GM19023 (cell line): ENCODE results near the gene DBI.

Experiments used
- ATAC-seq: cut with Tn5 transposase; IDR thresholded peaks from one replicate; pipeline ENCODE4 v1.9.1; 2021; ENCODE audit warnings: mild to moderate bottlenecking, moderate library complexity; ENCODE audit not compliant: unreplicated experiment

The DBI gene

DNA sequence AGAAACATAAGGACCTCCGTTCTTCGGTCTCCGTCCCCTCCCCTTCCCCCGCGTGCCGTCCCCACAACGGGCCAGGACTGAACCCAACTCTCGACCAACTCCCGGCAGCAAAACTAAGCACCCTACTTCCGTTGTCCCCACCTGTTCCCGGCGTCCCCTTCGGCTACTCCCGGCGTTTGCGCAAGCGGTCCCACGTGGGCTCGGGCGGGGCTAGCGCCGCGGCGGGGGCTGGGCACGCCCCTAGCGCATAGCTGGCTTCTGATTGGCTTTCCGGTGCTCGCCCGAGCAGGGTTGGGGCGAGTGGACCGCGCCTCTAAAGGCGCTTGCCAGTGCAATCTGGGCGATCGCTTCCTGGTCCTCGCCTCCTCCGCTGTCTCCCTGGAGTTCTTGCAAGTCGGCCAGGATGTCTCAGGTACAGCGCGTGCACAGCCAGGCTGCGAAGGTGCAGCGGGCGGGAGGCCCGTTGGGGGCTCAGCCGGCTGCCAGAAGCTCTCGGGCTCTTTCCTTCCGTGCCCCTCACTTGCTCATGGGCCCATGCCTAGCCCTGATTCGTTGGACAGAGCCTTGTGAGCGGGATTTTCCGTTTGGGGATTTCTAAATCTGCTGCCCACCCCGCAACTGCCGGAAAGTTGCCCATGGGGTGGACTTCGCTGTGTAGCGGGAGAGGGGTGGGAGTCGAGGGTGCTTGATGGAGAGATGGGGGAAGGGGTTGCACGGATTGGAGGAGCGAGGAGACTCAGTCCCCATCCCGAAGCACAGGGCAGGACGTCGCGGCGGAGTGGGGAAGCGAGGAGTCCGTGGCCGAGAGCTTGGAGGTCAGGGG is at the start of gene DBI, which contains the start of gene C2orf76:
Gene DBI, plus strand, starts transcription at position 329 of the 823 bp plus-strand sequence. Its CDS starts 75 bp downstream, at position 404.
Gene C2orf76, minus strand, starts transcription at position 186 of the 823 bp plus-strand sequence. CDS start 26,875 bp downstream, outside the sequence.
- ATAC-seq = peak; percentile 96

DNA sequence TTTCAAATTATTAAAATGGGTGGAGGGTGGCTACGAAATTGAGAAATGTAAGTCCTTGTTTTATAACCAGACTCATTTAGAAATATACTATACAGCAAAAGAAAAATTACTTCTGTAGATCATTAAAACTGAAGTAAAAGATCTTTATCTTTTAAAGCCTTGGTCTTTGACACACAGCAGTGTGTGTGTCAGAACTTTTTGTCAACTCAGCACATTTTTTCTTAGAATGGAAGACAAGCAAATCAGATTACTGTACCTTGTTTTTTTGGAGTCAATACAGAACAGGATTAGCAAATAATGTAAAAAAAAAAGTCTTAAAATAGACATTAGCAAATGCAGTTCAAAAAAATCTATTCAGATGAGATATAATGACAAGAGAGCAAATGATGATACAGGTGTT is 49.2 kb upstream of the DBI start:
- ATAC-seq = no peak

DNA sequence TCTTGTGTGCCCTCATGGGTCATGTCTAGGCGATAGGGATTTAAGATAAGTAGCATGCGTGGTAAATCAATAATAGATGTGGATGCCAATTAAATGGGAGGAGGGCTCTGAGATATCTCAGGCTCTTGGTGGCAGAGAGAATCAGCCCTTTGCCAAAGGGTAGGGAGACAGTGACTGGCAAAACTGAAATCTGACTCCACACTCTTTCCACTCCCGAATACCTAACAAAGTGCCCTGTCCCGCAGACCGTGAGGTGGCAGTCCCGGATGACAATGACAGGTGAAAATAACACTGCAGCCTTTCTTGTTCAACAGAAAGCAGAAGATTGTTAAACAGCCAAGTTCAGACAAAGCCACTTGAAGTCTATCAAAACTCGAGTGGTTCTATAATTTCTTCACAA is 47.2 kb upstream of the DBI start:
- ATAC-seq = no peak

DNA sequence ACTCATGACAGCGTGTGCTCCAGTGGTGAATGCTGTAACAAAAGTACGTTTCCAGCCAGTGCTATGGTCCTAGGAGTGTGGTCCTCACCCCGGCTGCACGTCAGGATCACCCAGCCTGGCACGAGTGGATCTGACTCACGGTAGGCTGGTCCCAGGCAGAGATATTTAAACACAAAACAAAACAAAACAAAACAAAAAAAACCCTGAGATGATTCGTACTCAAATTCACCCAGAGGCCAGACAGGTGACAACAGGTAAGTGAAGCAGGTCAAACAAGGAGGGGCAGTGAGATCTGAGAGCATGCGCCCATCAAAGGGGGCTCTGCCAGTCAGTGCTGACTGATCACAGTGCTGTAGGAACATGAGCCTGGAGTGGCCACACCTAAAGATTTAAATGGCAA is 43.3 kb upstream of the DBI start:
- ATAC-seq = no peak

DNA sequence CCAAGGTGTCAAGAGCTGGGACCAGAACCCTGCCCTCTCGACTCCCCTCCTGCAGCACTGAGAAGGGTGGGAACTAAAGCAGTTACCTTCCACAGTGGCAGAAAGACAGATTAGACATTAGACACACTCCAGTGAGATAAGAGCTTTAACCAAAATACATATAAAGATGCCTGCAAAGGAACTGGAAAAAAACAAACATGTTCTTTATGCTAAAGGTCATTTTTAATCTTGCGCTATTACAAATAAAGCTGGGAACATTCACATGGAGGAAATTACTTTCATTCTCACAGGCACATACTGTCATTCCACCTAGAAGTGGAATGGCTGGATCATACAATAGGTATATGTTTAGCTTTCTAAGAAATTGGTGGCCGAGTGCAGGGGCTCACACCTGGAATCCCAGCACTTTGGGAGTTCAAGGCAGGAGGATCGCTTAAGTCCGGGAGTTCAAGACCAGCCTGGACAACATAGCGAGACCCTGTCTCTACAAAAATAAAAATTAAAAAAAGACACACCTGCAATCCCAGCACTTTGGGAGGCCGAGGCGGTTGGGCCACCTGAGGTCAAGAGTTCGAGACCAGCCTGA is 42.0 kb upstream of the DBI start:
- ATAC-seq = no peak

DNA sequence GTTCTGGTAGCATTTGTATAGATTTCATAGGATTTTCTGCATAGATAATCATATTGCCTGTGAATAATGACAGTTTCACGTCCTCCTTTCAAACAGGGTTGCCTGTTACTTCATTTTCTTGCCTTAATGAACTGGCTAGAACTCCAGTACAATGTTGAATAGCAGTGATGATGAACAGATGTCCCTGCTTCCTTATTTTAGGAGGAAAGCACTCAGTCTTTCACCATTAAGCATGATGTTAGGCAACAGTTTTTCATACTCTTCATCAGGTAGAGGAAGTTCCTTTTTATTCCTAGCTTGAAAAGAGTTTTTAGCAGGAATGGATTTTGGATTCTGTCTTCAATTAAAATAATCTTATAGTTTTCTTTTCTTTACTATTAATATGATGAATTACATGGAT is 39.8 kb upstream of the DBI start:
- ATAC-seq = no peak

DNA sequence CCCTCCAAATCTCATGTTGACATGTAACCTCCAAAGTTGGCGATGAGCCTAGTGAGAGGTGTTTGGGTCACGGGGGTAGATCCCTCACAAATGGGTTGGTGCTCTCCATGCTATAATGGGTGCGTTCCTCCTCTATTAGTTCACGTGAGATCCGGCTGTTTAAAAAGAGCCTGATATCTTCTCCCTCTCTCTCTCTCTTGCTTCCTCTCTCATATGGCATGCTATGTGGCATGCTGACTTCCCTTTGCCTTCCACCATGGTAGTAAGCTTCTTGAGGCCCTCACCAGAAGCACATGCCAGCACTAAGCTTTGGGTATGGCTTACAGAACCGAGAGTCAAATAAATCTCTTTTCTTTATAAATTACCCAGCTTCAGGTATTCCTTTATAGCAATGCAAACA is 39.3 kb upstream of the DBI start:
- ATAC-seq = no peak

DNA sequence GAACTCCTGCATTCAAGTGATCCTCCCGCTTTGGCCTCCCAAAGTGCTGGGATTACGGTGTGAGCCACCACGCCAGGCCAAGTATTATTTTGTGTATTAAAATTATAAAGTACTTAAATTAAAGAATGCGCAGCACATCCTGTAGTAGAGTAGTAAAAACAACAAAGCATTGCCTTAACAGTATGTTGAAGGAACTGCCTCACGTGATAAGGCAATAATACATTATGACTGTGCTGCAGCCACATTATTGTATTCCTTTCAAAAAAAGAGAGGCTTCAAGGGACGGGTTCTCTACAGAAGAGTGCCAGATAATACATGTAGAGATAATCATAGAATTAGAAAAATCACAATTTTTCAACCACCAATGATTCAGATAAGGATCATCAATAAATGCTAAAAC is 33.8 kb upstream of the DBI start:
- no peak for ATAC-seq

DNA sequence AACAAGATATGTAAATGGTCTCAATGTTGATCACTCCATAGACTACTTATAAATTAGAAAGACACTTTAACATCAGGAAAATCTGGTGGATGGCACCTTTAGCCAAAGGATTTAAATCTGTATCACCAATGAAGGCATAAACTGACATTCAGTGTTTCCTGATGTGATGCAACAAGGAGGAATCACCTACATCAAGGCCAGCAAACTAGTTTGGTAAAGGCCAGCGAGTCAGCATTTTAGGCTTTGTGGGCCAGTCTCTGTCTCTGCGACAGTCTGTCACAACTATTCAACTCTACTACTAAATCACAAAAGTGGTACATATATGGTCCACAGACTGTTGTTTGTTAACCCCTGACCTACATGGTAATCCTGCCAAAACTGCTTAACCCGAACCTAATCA is 33.4 kb upstream of the DBI start:
- ATAC-seq = no peak

DNA sequence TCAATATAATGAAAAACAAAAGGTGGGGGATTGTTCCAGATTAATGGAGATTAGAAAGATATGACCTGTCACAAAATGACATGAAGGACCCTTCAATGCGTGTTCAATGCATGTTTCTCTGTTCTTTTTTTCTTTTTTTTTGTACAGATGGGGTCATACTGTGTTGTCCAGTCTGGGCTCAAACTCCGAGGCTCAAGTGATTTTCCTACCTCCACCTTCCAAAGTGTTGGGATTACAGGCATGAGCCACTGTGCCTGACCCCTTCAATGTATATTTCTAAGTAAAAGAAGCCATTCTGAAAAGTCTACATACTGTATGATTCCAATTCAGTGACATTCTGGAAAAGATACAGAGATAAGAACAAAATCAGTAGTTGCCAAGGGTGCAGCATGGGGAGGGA is 32.9 kb upstream of the DBI start:
- no peak for ATAC-seq

DNA sequence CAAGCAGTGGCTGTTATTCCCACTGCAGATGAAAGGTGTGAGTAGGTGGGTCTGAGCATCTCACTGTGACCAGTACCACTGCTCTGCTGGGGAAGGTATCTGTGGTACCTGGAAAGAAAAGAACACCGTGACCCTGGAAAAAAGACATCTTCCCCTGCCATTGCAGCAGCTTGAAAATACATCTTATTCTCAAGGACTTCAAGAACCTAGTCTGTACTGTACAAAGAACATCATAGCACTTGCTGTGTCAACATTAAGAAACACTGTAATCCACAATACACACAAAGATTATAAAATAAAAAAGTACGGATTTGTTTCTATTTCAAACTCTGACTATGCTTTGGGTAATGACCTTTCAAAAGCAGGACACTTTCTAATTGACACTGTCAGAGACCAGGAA is 29.0 kb upstream of the DBI start:
- ATAC-seq = no peak

DNA sequence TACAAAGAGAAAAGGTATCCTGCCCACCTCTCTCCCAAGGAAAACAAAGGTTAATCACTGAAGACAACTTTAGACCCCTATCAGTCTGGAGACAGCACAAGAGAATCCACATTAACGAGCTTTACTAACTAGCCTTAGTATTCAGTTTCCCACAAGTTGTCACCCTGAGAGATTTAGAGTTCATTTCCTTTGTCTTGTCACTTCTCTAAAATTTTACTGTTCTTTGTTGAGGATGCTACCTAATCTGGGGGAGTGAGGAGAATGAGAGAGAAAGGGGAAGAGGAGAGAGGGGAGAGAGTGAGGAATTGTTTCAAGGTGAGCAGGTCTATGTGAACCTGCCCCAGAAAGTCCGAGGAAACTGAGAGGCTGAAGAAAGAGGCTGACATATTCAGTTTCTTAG is 28.5 kb upstream of the DBI start:
- ATAC-seq = no peak

DNA sequence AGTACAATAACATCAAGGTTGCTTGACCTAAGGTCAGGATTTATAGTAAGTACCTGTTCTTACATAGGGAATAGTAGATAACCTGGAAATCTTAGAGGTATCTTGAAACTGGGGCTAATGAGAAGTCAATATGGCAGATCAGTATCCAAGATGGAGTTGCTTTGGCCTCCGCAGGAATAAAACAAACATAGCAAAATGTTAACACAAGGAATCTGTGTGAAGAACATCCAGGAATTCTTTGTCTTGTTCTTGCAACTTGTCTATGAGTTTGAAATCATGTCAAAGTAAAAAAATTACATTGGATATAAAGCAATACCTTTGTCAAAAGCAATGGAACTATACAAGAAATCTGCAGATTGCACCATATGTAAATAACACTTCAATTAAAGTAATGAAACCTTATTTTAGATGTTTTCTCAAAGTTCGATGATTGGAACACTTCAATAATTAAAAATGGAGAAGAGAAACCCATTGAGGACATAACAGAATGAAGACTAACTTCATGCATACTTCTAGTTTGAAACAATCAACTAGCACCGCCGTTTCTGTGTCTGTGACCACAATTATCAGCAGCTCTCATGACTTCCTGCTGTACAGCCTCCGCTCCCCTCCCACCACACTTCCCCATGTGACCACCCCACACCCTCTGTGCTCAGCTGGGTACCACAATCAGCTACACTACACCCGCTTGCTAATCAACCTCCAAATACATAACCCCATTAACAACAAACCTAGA is 27.8 kb upstream of the DBI start:
- peak; percentile 100 for ATAC-seq

DNA sequence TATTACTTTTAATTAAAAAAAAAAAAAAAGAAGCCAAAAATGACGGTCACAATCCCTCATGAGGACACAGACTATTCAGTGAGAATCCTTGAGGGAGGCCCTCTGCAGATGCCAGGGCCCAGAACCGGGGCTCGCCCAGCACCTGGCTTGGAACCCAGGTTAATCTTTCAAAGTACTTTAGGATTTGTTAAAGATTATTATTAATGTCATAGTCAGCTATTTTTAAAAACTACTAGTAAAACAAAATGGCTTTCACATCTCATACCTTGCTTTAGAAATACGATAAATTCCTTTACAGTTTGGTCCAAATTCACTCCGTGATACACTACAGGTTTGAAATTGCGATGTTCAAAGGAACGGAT is 27.2 kb upstream of the DBI start:
- ATAC-seq = no peak

DNA sequence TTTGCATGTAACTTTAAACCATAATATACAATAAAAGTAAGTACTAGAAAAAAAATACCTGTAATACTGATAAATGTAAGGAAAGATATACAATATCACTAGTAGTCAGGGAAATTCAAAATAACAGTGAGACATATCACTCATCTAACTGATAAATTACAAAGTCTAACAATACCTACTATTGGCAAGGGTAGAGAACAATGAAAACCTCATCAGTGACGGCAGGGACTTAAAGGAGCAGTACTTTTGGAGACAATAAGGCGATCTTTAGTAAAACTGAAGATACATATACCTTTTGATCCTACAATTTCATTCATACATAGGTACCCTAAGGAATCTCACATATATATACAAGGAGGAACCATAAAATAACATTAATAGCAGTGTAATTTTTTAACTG is 25.1 kb upstream of the DBI start:
- ATAC-seq = no peak

DNA sequence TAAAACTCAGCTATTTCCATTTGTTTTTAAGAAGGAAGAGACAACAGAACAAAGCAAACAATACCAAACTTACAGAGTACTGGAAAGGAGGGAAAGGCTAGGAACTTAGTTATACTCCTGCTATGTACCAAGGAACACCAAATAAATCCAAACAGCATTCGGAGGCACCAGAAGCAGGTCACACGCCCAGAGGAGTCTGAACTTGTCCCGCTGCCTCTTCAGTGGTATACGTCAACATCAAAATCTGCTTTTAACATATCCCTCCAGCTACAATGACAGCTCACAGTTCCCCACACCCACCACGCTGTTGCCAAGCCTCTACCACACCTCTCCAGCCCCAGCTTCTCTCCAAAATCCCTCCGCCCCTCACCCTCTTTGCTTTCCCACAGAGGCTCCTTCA is 17.5 kb upstream of the DBI start:
- ATAC-seq = no peak

DNA sequence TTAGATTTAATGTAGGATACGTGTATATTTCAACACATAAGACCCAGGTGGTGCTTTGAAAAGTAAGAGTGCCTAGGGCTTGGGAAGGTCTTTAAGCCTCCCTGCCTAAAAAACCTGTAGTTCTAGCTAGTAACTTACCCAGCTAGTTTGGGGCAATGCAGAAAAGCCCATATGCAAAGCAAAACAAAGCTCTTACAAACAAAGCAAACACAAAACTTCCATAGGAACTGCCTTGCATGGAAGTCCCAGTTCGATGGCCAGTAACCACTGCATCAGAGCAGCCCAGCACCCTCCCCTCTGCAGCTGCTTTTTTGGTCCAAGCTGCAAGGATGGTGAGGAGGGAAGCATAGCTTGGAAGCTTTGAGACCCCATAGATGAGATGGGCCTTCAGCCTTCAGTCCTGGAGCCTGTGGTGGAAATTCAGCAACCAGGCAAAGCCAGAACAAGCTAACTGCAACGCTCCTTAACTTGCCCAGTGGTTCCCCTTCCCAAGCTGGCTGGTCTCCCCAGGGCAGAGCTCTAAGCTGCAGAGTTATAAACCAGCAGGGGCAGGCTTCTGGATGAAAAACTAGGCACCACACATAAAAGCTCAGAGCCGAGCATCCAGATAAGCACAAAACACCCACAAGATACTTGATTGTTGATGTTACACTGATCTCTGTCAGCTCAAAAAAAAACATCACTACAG is 16.3 kb upstream of the DBI start:
- ATAC-seq = no peak

DNA sequence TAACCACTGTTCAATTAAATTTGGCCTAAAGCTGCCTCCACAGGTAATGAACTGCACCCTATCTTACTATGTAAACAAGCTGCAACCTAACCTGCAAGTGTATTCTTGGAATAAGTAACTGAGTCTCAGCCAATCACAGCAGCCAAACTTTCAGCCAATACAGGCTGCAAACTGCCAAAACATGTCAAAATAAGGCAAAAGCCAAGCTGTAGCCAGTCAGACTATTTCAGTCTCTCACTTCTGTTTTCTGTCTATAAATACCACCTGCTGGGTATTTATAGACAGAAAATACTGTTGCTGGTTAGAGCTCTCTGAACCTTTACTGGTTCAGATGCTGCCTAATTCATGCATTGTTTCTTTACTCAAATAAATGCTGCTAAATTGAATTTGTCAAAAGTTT is 14.4 kb upstream of the DBI start:
- peak; percentile 97 for ATAC-seq

DNA sequence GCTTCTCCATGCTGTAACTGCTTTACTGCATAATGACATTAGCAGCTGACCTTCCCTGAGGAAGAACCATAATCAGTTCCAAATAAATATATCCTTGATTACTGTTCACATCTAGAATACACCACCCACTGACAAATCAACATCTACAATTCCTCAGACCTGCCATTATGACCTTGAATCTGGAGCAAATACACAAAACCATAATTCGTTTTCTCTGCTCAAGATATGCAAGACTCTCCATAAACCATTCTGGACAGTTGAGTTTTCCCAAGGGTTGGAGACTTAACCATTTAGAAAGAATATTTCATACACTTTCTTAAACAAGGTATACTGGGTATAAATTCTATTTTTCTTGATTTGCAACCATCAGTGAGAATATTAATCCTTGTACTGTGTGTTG is 11.9 kb upstream of the DBI start:
- ATAC-seq = no peak

DNA sequence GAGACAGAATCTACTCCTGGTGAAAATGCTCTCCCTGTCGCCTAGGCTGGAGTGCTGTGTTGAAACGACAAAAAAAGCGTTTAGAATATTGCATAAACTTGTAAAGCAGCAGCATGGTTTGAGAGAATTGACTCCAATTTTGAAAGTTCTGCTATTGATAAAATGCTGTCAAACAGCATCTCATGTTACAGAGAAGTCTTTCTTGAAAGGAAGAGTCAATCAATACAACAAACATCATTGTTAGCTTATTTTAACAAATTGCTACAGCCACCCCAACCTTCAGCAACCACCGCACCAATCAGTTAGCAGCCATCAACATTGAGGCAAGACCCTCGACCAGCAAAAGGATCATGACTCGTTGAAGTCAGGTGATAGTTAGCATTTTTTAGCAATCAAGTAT is 7.0 kb upstream of the DBI start:
- ATAC-seq = no peak

DNA sequence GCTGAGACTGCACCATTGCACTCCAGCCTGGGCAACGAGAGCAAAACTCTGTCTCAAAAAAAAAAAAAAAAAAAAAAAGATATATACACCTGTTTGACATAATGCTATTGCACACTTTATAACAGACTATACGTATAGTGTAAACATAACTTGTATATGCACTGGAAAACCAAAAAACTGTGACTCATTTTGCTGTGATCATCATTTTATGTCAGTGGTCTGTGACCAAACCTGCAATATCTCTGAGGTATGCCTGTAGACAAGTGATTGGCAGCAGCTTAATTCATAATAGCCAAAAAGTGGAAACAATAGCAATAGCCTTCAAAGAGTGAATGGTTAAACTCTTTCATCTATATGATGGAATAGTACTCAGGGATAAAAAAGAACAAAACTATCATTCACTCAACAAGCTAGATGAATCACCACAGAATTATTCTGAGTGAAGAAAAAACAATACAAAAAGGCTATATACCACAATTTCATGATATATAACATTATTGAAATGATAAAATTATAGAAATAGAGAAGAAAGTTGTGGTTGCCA is 6.3 kb upstream of the DBI start:
- no peak for ATAC-seq
